ENCODE measurements around the gene CD160.
"Not testable (repeated sequence)": the region's sequence is repeated elsewhere in the genome, so short reads cannot be mapped to it uniquely, and the experiment has no call there.

Gene CD160

DNA sequence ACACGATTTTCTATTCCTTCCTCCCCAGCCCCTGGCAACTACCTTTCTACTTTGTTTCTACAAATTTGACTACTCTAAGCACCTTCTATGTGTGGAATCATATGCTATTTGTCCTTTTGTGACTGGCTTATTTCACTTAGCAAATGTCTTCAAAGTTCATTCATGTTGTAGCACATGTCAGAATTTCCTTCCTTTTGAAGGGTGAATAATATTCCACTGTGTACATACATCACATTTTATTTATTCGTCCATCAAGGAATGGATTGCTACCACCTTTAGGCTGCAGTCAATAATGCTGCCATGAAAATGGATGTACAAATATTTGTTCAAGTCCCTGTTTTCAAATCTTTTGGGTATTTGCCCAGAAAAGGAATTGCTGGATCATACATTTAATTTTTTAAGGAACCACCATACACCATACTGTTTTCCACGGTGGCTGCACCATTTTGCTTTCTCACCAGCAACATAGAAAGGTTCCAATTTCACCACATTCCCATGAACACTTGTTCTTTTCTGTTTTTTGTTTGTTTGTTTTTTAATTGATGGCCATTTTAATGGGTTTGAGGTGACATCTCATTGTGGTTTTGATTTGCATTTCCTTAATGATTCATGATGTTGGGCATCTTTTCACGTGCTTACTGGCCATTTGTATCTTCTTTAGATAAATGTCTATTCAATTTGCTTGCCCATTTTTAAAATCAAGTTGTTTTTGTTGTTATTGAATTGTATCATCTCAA lies 8.8 kb upstream of the CD160 start:
- no peak for DNase-seq

DNA sequence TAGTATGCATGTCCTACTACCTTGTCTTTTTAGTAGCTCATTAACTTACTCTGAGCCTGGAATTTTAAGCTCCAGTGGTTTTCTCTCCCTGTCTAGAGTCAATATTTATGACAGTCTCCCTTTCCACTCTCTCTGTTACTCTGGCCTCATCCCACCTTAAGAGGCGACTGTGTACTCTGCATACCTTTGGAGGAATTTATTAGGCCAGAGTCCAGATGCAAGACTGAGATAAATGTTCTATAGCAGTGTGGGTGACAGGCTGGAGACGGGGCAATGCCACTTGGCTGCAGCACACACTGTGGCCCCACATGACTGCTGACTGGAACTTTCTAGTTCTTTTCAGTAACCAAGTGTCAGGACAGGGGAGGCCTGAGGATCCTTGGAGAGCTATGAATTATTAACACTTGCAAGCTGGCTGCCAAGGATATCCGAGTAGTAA lies 8.1 kb upstream of the CD160 start:
- no peak for DNase-seq

DNA sequence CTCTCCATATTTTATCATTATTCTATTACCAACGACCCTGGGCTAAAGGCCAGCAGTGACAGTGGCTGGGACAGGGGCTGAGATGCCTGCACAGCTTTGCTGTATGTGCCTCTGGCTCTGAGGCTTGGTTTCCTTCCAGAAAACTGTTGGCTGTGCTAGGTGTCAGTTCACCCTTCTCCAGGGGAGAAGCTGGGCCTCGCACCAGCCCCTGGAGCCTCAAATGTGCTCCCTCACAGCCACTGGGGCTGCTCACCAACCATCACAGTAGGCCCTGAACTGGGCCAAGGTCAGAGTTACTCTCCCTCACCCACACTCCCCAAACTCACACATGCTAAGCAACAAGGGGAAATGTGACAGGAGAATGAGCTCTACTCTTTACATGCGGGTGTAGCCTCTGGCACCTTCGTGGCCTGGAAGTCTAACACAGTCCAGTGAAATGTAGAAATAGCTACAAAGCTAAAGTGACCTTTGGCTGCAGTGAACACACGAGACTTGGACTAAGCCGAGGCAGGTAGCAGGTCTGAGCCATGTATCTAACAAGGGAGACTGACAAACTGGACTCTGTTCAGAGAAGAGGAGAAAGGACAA lies 4.7 kb upstream of the CD160 start:
- no peak for DNase-seq

DNA sequence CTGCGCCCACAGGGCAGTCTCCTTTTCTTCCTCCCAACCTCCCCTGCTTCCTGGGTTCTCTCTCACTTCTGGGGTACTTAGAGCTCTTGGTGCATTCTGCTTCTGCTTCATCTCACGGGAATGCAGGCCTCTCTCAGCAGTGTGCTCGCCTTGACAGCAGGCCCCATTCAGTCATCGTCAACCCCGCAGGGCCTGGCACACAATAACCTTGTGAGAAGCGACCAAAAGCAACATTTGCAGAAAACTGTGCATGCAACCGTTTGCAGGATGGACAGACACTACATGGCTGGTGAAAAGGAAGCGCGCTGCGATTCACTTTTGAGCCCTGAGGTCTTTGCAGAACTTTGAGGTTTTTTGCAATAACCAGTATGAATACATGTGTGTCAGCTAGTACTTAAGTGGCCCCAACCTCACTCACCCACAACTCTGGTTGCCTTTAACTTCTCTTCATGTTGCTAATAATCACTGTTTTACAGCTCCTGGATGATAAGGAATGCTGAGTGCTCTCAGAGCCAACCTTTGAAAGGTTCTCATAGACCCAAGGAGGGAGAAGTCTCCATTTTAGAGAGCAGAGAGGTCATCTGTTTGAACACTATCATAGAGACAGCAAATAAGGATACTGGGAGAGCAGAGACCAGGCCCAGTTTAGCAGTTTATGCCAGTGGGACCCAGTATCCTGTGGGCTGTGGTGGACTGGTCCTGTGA lies 2.5 kb upstream of the CD160 start:
- DNase-seq = no peak

DNA sequence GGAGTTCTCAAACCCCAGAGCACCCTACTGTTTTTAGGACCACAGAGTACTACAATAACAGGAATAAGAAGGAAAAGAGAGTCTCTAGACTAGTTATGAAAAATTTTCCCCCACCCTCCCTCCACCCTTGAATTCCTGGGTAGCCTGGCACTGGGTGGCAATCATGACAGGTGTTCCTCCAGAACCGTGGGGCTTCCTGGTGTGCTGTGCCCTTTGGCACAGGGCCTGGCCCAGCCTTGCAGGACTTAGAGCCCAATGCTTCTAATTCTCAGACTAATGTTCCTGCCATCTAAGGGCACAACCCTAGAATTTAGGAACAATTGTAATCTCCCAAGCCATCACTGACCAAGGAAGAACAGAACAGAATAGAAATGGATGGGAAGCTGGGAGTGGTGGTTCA lies 1.5 kb upstream of the CD160 start:
- no peak for DNase-seq

DNA sequence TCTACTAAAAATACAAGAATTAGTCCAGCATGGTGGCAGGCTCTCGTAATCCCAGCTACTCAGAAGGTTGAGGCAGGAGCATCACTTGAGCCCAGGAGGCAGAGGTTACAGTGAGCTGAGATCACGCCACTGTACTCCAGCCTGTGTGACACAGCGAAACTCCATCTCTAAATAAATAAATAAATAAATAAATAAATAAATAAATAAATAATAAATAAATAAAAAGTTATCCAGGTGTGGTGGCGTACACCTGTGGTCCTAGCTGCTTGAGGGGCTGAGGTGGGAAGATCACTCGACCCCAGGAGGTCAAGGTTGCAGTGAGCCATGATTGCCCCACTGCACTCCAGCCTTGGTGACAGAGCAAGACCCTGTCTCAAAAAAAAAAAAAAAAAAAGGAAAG lies 834 bp upstream of the CD160 start:
- not testable (repeated sequence) for DNase-seq

DNA sequence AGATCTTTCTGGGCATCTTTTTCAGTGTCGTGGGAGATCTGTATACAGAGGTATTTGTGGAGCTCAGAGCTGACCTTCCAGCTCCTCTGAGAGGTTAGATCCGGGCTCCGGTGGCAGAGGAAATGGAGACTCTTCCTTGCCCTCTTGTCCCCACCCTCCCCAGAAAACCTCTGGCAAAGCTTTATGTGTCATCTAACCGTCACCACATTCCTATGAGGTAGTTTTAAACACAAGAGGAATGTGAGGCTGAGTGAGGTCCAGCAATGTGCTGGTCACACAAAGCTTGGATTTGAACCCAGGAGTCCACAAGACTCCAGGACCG lies 1.2 kb downstream of the CD160 start:
- no peak for DNase-seq

DNA sequence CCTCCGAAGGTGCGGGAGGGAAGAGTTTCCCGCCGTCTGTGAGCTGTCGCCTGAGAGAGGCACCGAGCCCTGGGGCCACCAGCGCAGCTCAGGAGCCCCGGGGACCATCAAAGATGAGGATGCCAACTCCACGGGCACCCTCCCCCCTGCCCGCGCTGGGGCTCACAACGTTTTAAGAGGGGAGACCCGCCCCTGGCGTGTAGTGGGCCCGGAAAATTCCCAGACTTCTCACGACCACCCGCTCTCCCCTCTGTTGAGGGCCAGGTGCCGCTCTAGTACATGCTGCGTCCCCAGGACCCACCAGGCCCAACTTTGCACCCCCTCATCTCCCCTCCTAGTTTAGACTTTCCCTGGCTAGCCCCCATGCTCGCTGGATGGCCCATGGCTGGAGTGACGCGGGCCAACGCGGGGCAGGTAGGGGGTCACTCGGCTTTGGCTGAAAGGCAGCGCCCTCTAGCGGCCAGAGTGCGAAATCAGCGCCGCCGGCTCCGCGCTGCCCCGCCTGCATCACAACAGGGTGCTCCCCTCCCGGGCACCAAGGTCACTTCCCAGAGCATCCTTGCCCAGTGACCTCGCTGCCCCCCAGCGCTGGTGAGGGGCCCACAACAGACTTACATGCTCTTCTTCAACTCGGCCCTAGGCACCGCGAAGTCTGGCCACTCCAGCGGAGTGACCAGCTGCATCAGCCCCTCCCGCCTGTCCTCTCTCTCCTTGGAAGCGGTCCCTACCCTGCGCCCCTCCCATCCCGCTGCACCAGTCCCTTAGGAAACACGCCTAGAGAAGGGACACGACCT lies 1.8 kb downstream of the CD160 start:
- DNase-seq = peak; percentile 57

DNA sequence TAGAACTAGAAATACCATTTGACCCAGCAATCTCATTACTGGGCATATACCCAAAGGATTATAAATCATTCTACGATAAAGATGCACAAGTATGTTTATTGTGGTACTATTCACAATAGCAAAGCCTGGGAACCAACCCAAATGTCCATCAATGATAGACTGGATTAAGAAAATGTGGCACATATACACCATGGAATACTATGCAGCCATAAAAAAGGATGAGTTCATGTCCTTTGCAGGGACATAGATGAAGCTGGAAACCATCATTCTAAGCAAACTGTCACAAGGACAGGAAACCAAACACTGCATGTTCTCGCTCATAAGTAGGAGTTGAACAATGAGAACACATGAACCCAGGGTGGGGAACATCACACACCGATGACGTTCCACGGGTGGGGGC lies 6.9 kb downstream of the CD160 start:
- not testable (repeated sequence) for DNase-seq

DNA sequence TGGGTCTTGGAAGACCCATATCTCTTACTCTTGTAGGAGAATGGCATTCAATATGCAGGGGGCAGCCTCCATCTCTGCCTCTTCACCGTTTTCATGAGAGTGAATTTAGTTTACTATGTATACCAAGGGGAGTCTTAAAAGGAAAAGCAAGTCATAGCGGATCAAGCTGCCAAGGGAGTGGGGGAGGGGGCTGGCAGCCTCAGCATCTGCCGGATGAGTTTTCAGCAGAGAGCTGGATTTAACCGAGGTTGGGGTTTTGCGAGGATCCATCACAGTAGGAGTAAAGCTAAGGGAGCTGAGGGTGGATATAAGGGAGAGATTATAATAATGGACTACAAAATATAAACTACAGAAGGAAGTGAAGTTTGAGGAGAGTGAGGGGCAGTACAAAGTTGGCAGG lies 9.9 kb downstream of the CD160 start:
- no peak for DNase-seq

DNA sequence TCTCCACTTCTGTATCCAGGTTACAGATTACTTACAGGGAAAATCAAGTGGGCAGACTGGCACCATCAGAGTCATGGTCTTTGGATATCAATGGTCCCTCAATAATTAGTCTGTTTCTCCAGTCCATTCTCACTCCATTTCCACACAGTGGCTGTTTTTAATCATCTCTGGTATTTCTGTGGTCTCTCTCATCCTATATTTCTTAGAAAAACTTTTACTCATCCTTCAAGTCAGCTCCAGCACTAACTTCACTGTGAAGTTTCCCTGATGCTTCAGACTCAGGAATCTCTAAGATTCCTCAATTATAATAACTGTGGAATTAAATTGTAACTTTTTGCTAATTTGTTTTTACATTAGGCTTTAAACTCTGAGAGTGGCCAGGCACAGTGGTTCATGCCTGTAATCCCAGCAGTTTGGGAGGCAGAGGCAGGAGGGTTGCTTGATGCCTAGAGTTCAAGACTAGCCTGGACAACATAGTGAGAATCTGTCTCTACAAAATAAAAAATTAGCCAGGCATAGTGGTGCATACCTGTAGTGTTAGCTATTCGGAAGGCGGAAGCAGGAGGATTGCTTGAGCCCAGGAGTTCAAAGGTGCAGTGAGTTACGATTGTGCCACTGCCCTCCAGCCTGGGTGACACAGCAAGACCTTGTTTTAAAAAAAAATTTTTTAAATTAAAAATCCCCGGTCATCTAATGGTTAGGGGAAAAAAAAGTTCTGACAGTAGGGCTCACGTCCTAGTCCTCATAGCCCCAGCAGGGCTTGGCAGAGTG lies 10.6 kb downstream of the CD160 start:
- no peak for DNase-seq

DNA sequence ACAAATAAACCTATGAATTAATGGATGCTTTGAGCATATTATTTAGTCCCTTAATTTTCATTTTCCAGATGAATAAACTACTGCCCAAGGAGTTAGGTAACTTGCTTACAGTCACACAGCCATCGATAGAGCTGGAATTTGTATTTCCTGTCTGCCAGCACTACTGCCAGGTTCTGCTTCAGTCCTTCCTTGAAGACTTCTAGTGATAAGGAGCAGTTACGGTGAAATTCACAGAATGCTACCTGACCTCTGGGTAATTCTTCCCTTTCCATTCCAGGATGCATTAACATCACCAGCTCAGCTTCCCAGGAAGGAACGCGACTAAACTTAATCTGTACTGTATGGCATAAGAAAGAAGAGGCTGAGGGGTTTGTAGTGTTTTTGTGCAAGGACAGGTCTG lies 11.2 kb downstream of the CD160 start:
- DNase-seq = no peak

DNA sequence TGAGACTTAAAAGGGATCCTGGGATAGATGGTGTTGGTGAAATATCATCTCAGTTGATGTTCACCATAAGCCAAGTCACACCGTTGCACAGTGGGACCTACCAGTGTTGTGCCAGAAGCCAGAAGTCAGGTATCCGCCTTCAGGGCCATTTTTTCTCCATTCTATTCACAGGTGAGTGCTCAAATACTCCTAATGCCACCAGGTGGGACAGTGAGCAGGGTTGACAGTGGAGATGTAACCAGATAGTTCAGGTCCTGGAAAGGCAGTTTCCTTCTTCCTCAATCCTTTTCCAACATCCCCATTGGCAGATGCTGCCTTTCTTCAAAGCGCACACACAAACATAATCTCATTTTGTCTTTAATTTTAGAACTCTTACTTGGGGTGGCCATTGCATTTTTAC lies 11.6 kb downstream of the CD160 start:
- DNase-seq = no peak

DNA sequence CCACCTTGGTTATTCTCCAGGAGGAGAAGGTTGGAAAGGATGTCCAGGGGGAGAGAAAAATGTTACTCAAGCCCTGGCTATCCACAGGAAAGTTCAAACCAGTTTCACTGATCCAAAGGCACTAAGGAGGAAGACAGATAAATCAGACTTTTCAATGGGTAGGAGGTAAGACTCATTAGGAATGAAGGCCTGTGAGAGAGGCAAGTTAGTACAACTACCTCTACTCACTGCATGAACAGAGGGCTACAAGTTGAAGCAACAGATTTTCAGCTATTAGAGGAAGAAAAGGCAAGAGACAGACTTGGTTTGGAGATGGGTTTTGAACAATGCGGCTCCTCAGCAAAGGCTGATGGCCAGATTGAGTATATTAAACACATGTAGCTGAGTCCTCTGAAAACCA lies 16.9 kb downstream of the CD160 start:
- no peak for DNase-seq

DNA sequence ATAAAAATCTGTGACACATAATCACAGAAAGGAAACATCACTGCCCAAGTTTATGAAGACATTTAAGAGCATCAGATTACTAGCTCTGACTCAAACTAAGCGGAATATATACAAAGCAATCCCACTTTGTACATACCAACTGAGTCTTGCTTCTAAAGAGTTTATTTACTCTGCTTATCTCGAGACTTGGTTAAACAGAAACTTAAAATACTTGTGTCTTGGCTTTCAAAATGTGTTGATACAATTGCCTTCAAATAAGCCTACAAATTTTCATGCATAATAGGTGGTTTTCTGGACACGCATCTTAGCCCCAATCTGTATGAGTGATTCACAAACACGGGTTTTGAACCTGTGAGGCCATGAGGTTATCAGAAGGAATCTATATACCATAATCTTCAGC lies 21.0 kb downstream of the CD160 start:
- no peak for DNase-seq

DNA sequence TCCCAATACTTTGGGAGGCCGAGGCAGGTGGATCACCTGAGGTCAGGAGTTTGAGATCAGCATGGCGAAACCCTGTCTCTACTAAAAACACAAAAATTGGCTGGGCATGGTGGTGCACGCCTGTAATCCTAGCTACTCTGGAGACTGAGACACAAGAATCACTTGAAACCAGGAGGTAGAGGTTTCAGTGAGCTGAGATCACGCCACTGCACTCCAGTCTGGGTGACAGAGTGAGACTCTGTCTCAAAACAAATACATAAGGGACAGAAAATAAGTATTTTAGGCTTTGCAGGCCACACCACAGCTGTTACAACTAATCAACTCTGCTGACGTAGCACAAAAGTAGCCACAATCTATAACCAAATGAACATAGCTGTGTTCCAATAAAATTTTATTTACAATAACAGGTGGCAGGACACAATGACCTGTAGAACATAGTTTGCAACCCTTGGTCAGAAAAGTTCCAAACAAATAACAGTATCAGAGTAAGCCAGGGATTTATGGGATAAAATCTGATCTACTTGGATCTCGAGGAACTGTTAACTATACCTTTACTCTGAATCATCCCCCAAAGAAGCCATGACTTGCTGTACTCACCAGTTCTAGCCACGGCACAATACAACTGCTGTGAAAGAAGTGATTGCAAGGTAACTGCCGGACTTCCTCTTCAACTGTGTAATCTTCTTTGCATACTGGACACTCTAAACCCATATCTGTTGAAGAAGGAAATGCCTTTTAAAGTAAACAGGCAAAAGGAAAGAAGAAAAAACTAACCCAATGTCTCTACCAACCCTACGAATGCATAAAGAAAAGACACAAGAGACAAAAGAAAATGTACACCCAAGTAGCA lies 28.3 kb downstream of the CD160 start:
- no peak for DNase-seq

DNA sequence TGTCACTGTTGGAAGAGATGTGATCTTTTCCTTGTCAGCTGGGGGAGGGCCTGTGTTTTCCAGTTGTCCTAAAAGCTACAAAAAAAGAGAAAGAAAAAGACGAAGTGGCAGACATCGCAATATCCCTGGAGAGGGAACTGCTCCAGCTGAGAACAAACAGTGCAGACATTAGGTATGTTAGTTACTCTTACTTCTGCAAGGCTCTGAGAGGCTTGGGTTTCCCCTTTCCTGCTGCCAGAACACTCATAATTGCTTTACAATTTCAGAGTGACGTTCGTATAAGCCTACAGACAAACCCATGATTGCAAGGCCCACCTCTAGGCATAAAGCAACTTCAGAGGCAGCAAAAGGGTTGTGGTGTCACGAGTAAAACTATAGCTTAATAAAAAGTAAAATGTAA lies 31.1 kb downstream of the CD160 start:
- DNase-seq = no peak

DNA sequence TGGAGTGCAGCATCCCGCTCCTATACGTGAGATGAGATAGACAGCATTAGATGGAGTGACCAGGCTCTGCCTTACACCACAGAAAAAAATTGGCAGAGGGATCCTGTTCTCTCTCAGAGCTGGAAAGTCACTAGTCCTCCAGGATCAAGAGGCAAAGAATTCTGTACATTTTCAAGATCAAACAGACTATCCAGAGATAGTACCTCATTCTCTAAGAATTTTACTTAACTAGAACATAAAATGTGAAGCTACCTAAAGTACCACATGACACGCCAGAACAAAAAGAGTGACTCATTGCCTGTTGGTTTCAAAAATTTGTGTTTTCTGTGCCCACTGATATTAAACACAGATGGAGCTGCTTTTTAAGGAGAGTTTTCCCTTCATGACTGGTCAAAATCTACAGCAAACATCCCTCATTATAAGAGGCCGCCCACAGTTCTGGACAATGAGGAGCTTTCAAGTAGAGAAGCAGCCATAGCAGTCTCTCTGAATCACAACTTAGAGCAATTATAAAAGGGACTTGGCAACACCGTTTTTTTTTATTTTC lies 32.3 kb downstream of the CD160 start:
- no peak for DNase-seq

DNA sequence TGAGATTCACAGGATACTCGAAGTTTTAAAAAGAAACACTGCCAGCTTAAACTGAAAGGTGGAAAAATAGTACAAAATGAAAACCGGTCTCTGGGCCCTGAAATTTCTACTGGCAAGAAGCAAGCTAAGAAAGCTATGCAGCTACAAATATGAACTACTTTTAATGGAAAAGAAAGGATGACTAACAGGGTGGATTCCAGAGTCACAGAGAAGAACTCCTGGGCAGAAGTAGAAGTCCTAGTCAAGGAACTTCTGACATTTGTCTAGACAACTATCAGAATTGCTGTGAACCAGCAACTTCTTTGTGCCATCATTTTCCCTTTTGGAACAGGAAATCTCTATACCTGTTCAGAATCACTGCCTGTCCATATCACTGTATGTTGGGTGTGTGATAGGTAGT lies 38.1 kb downstream of the CD160 start:
- no peak for DNase-seq

DNA sequence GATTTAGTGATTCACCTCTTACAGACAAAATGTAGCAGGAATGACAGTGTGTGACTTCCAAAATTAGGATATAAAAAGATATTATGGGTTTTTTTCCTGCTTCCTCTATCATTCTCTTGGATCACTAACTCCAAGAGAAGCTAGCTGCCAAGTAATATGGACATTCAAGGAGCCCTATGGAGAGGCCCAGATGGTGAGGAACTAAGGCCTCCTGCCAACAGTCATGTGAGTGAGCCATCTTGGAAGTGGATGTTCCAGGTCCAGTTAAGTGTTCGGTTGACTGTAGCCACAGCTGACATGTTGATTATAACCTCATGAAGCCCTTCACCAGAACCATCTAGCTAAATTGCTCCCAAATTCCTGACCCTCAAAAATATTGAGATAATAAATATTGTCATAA lies 38.8 kb downstream of the CD160 start:
- DNase-seq = no peak

DNA sequence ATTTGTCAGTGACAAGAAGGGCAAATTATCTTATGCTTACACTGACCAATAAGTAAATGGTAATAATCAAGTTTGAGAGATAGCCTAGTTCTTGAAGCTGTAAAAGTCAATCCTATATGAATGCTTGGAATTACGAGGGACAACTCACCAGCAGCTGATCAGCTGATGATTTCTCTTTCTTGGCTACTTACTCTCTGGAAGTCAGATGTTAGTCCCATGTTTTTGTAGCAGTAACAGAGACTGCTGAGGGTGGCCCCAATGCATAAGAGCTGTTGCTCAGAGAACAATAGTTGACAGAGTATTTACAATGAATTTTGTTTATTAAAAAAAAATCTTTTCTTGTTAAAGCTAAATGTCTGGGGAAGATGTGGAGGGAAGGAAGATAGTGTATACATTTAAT lies 39.3 kb downstream of the CD160 start:
- no peak for DNase-seq

DNA sequence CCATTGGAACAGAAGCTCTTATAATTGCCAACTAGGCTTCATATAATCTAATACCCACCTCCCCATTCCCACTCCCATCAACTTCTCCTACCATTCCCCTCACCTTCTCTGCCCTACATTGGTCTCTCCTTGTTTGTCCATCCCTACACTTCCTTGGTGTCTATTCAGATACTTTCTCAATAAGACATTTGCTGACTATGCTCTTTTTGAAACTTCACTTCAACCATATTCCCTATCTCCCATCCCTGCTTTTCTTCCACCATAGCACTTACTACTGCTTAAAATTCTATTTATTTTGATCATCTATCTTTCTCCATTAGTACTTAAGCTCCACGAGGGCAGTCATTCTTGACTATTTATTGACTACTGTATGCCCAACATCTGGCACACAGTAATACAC lies 40.4 kb downstream of the CD160 start:
- no peak for DNase-seq
